ENCODE measurements around the gene TJP2. TPM values are rescaled to one million over a fixed set of nuclear protein-coding genes. Genes with fewer than 3 reads are reported as not detected.

TJP2 gene
- total and polyA plus RNA-seq, 10 of the 15 experiments (the other 5 are each of a cell fraction or from before 2014, with no cell fraction given): 6.4 to 59.9 (median 29.7) TPM

GRCh38 chr9:69143291-69143690 is 30.8 kb upstream of the TJP2 start:
- ChIA-PET POLR2A (no interaction called here), CTCF (interaction anchor here (0.6 to 1.3 kb wide), 2 partner anchors 35 to 50 kb away, joined by 3 to 4 read pairs; no protein-coding TSS in a partner anchor), RAD21 (ENCODE audit: unreplicated experiment) (no interaction called here), SMC1A (ENCODE audit: uncharacterized antibody, unreplicated experiment) (interaction anchor here (0.6 to 1.3 kb wide), 2 partner anchors 10 to 68 kb away, joined by 3 to 4 read pairs; no protein-coding TSS in a partner anchor)
- ATAC-seq (no peak), DNase-seq (ENCODE audit: low read depth, low spot score) (no peak), FAIRE-seq (no peak)
- Histone ChIP-seq H3K27ac (ENCODE audit: control insufficient read depth, insufficient read depth) (no peak overlapping the region), H2AFZ (ENCODE audit: control insufficient read depth, low read depth, low read length) (no peak overlapping the region), H3K9ac (ENCODE audit: control insufficient read depth, insufficient read depth, low read length) (no peak overlapping the region), H3K79me2 (ENCODE audit: control insufficient read depth, insufficient read depth, low read length) (no peaks in the 10 kb centered on the region), H3K4me3 (no peak overlapping the region), H3K36me3 (ENCODE audit: control insufficient read depth in 2 of 2, insufficient read depth in 2 of 2, low read length in 1 of 2) (no peaks in the 10 kb centered on the region), H3K27me3 (replicated peaks in 1 of 2; ENCODE audit: control insufficient read depth in 2 of 2, insufficient read depth in 2 of 2, low read length in 1 of 2) (no peaks in the 10 kb centered on the region), H3K4me2 (ENCODE audit: control insufficient read depth, insufficient read depth) (no peak overlapping the region), H4K20me1 (ENCODE audit: control insufficient read depth, insufficient read depth) (no peaks in the 10 kb centered on the region), H3K4me1 (ENCODE audit: control insufficient read depth, insufficient read depth, low read length) (no peaks in the 10 kb centered on the region), H3K9me3 (replicated peaks; ENCODE audit: control insufficient read depth, insufficient read depth, low read length) (no peaks in the 10 kb centered on the region)
- in situ Hi-C loops (cut with MboI): no loop called here
- 95% methylated on average over 1 of the region's 1 CpG for WGBS (ENCODE audit: insufficient coverage, insufficient replicate concordance, low lambda C conversion rate, missing lambda C conversion rate)
- TF ChIP-seq YBX1 (IDR thresholded peaks at IDR 0.05) (no peak), SREBF1 (IDR thresholded peaks at IDR 0.05; ENCODE audit: low read length) (no peak), ZBED1 (IDR thresholded peaks at IDR 0.05; ENCODE audit: borderline replicate concordance) (no peak), HCFC1 (IDR thresholded peaks at IDR 0.05; ENCODE audit: low read length) (no peak), HSF1 (IDR thresholded peaks at IDR 0.05; ENCODE audit: low read depth, low read length) (no peak), MLLT1 (IDR thresholded peaks at IDR 0.05) (no peak), IRF4 (IDR thresholded peaks at IDR 0.05; ENCODE audit: low read depth, low read length) (no peak), EGR1 (IDR thresholded peaks at IDR 0.05; ENCODE audit: borderline replicate concordance in 1 of 2, low read depth in 2 of 2, low read length in 2 of 2) (no peak), ZNF217 (IDR thresholded peaks at IDR 0.05) (no peak), FOXM1 (IDR thresholded peaks at IDR 0.05; ENCODE audit: low read depth, low read length) (no peak), BCLAF1 (IDR thresholded peaks at IDR 0.05) (no peak)
- intact Hi-C loops (cut with micrococcal nuclease; ENCODE audit: unreplicated experiment): no loop called here
- BruUV-seq (replicated peaks): no TSS peak

All from GM12878 (cell line).